NCI-H2196 treated with DMSO at 0.1 percent for 48 hours (cell line): ENCODE results near the gene LDLR.
"Not testable (repeated sequence)": the region's sequence is repeated elsewhere in the genome, so short reads cannot be mapped to it uniquely, and the experiment has no call there.

ENCODE experiments used
- DNase-seq: peaks from one replicate; lab custom pipeline; 2025; ENCODE audit not compliant: unreplicated experiment; lab: John Stamatoyannopoulos, UW

Gene LDLR

DNA sequence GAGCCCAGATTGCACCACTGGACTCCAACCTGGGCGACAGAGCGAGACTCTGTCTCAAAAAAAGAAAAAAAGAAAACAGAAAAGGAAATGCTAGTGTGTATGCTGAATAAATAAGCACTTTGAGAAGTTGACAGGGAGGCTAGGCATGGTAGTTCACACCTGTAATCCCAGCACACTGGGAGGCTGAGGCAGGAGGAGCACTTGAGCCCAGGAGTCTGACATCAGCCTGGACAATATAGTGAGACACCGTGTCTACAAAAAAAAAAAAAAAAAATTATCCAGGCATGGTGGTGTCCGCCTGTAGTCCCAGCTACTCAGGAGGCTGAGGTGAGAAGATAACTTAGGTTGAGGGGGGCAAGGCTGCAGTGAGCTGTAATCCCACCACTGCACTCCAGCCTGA, 19.1 kb upstream of the LDLR start:
- DNase-seq = no peak

- DNase-seq = no peak
Measured at GRCh38 chr19:11073568-11073967, 15.7 kb upstream of the LDLR start.

GRCh38 chr19:11076792-11077191, 12.5 kb upstream of the LDLR start:
- not testable (repeated sequence) for DNase-seq

DNA sequence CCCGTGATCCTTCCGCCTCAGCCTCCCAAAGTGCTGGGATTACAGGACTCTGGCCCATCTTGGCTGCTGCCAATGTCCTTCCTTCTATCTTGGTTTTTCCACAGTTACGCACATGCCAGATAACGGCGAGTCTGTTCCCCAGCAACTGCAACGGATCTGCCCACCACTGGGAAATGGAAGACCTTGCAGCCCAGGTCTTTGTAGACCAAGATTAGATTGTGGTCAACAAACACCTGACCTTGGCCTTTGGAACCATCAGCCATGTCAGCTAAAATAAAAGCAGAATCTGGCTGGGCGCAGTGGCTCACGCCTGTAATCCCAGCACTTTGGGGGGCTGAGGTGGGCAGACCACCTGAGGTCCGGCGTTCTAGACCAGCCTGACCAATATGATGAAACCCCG, 10.4 kb upstream of the LDLR start:
- DNase-seq = no peak

GRCh38 chr19:11079999-11080398, 9.3 kb upstream of the LDLR start:
- DNase-seq = no peak

GRCh38 chr19:11087870-11088505, 1.3 kb upstream of the LDLR start:
- no peak for DNase-seq

GRCh38 chr19:11088506-11089253, 583 bp upstream of the LDLR start:
- DNase-seq = no peak

DNA sequence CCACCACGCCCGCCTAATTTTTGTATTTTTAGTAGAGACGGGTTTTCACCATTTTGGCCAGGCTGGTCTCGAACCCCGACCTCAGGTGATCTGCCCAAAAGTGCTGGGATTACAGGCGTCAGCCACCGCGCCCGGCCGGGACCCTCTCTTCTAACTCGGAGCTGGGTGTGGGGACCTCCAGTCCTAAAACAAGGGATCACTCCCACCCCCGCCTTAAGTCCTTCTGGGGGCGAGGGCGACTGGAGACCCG, 676 bp downstream of the LDLR start:
- DNase-seq = not testable (repeated sequence)

- peak; percentile 92 for DNase-seq
Measured at GRCh38 chr19:11090264-11090996, 1.2 kb downstream of the LDLR start.

DNA sequence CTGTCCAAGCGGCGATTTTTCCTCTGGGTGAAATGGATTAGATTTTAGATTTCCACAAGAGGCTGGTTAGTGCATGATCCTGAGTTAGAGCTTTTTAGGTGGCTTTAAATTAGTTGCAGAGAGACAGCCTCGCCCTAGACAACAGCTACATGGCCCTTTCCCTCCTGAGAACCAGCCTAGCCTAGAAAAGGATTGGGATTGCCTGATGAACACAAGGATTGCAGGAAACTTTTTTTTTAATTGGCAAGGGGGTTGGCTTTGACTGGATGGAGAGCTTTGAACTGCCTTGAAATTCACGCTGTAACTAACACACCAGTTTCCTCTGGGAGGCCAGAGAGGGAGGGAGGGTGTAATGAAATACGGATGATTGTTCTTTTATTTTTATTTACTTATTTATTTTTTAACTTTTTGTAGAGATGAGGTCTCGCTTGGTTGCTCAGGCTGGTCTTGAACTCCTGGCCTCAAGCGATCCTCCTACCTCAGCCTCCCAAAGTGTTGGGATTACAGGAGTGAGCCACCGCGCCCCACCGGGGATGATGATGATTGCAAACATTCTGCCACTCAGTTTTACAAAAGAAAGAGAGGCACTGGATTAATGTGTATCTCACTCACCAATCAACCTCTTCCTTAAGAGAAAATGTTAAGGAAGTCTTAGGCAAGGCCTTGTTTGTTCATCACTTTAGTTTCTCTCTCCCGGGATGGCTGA, 1.9 kb downstream of the LDLR start:
- DNase-seq = no peak

- no peak for DNase-seq
Measured at GRCh38 chr19:11091703-11092153, 2.5 kb downstream of the LDLR start.

DNA sequence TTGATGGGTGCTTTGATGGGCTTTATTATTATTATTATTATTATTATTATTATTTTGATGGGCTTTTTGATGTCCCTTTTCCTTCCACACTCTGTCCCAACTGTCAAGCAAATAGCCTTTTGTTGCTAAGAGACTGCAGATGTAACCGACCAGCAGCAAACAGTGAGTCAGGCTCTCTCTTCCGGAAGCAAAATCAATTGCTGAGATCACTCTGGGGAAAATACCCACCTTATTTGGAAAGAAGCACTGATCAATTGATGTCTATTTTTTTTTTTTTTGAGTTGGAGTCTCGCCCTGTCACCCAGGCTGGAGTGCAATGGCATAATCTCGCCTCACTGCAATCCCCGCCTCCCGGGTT, 2.9 kb downstream of the LDLR start:
- no peak for DNase-seq

- DNase-seq = no peak
Measured at GRCh38 chr19:11093689-11094238, 4.5 kb downstream of the LDLR start.

DNA sequence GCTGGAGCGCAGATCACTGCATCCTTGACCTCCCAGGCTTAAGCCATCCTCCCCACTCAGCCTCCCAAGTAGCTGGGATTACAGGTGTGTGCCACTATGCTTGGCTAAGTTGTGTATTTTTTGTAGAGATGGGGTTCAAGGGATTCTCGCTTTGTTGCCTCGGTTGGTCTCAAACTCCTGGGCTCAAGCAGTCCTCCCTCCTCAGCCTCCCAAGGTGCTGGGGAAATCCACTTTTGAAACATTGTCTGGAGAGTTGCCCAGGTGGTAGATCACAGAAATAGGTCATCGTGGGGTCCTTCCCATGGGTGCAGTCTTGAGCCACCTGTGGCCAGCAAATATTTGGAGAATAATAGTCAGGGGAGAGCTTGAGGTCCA, 5.2 kb downstream of the LDLR start:
- DNase-seq = no peak

DNA sequence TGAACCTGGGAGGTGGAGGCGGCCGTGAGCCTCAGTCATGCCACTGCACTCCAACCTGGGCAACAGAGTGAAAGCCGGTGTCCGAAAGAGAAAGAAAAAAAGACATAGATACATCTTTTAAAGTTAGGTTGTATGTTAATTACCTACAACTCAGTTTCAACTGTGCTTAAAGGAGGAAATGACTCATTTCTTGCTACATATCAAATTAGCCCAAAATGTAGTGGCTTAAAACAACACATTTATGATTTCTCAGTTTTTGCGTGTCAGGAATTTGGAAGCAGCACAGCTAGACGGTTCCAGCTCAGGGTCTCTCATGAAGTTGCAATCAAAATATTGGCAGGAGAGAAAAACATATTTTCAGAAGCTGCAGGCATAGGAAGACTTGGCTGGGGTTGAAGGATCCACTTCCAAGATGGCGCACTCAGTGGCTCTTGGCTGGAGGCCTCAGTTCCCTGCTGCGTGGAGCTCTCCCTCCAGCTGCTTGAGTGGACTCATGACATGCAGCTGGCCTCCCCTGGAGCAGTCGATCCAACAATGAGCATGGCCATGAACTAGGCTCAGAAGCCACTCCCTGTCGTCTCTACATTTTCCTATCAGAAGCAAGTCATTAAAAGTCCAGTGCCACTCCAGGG, 7.1 kb downstream of the LDLR start:
- no peak for DNase-seq

DNA sequence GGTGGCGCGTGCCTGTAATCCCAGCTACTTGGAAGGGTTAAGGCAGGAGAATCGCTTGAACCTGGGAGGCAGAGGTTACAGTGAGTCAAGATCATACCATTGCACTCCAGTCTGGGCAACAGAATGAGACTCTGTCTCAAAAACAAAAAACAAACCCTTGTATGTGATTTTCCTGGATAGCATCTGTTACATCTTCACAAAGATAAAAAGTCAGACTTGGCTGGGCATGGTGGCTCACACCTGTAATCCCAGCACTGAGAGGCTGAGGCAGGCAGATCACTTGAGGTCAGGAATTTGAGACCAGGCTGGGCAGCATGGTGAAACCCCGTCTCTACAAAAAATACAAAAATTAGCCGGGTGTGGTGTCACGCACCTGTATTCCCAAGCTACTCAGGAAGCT, 8.1 kb downstream of the LDLR start:
- not testable (repeated sequence) for DNase-seq

GRCh38 chr19:11098327-11098726, 9.1 kb downstream of the LDLR start:
- DNase-seq = no peak

DNA sequence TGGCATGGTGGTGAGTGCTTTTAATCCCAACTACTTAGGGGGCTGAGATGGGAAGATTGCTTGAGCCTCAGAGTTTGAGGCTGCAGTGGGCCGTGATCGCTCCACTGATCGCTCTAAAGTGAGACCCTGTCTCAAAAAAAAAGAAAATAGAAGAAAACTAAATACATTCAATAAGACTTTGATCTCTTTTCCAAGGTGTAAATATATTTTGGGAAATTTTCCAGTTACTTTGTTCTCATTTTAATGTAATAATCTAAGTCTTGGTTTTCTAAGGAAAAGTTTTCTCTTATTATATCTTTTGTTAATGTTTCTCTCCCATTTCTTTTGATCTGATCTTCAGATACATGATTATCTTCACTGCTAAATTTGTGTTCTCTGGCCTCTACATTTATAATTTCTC, 9.6 kb downstream of the LDLR start:
- no peak for DNase-seq

DNA sequence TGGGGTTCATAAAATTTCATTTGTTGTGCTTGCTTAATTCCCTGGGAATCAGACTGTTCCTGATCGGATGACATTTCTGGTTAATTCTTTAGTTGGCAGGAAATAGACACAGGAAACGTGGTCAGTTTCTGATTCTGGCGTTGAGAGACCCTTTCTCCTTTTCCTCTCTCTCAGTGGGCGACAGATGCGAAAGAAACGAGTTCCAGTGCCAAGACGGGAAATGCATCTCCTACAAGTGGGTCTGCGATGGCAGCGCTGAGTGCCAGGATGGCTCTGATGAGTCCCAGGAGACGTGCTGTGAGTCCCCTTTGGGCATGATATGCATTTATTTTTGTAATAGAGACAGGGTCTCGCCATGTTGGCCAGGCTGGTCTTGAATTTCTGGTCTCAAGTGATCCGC, 10.8 kb downstream of the LDLR start:
- DNase-seq = no peak

GRCh38 chr19:11101057-11101456, 11.8 kb downstream of the LDLR start:
- DNase-seq = no peak

GRCh38 chr19:11102944-11103343, 13.7 kb downstream of the LDLR start:
- DNase-seq = no peak
